ENCODE data around the gene SLC44A5.
"Not testable (repeated sequence)": the region's sequence is repeated elsewhere in the genome, so short reads cannot be mapped to it uniquely, and the experiment has no call there.

The SLC44A5 gene

GRCh38 chr1:75265792-75266191 is 345.1 kb downstream of the SLC44A5 start:
- peak; percentile 36 for DNase-seq (ENCODE audit: low read depth)
- peak; percentile 50 for TF ChIP-seq CTCF (IDR thresholded peaks at IDR 0.05; ENCODE audit: low read depth, low read length)
- TF ChIP-seq, protein P1, sequence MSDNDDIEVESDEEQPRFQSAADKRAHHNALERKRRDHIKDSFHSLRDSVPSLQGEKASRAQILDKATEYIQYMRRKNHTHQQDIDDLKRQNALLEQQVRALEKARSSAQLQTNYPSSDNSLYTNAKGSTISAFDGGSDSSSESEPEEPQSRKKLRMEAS (IDR thresholded peaks at IDR 0.05; ENCODE audit: low read depth, low read length) = no peak
- no peak overlapping the region for H3K4me3 ChIP-seq (ENCODE audit: low read depth, low read length)

DNA sequence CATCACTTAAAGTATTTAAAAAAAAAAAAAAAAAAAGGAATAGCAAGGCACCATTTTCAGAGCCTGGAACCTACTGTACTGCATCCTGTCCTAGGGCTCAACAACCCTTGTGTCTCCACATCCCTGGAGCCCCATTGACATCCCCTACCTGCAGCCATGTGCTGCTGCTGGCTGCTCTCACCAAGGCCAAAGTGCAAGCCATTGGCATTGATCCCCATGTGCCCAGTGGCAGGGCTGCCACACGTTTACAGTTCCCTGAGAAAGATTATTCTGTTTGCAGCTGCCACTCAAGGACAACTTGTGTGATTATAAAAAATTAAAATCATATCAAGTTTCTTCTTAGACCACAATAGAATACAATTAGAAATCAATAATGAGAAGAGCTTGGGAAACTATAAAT is 346.8 kb downstream of the SLC44A5 start:
- no peak overlapping the region for H3K4me3 ChIP-seq (ENCODE audit: low read depth, low read length)
- no peak for DNase-seq (ENCODE audit: low read depth)
- TF ChIP-seq POLR2A (IDR thresholded peaks at IDR 0.05; ENCODE audit: extremely low read depth, insufficient read length) = no peak
- TF ChIP-seq, protein P1 (IDR thresholded peaks at IDR 0.05; ENCODE audit: low read depth, low read length) = no peak
- no peak for TF ChIP-seq CTCF (IDR thresholded peaks at IDR 0.05; ENCODE audit: low read depth, low read length)
- TF ChIP-seq MYC (IDR thresholded peaks at IDR 0.05; ENCODE audit: low read depth, low read length) = no peak

- DNase-seq (ENCODE audit: low read depth); H3K4me3 ChIP-seq (ENCODE audit: low read depth, low read length): not testable (repeated sequence)
Observed at GRCh38 chr1:75263616-75264015, 347.3 kb downstream of the SLC44A5 start.

DNA sequence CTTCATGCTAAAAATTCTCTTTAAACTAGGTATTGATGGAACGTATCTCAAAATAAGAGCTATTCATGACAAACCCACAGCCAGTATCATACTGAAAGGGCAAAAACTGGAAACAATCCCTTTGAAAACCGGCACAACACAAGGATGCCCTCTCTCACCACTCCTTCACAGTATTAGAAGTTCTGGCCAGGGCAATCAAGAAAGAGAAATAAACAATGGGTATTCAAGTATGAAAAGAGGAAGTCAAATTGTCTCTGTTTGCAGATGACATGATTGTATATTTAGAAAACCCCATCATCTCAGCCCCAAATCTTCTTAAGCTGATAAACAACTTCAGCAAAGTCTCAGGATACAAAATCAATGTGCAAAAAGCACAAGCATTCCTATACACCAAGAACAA is 349.0 kb downstream of the SLC44A5 start:
- not testable (repeated sequence) for DNase-seq (ENCODE audit: low read depth)

GRCh38 chr1:75258351-75258750 is 352.6 kb downstream of the SLC44A5 start:
- TF ChIP-seq, protein P1 (IDR thresholded peaks at IDR 0.05; ENCODE audit: low read depth, low read length) = no peak
- TF ChIP-seq POLR2A (IDR thresholded peaks at IDR 0.05; ENCODE audit: extremely low read depth, insufficient read length) (no peak), MYC (IDR thresholded peaks at IDR 0.05; ENCODE audit: low read depth, low read length) (no peak), CTCF (IDR thresholded peaks at IDR 0.05; ENCODE audit: low read depth, low read length) (no peak)
- DNase-seq (ENCODE audit: low read depth) = no peak
- no peak overlapping the region for H3K4me3 ChIP-seq (ENCODE audit: low read depth, low read length)

More for the DNA sequence above, 349.0 kb downstream of the SLC44A5 start:
- not testable (repeated sequence) for H3K4me3 ChIP-seq (ENCODE audit: low read depth, low read length)

GRCh38 chr1:75257424-75257823 is 353.5 kb downstream of the SLC44A5 start:
- no peak overlapping the region for H3K4me3 ChIP-seq (ENCODE audit: low read depth, low read length)
- DNase-seq (ENCODE audit: low read depth) = no peak
- no peak for TF ChIP-seq CTCF (IDR thresholded peaks at IDR 0.05; ENCODE audit: low read depth, low read length)
- TF ChIP-seq, protein P1 (IDR thresholded peaks at IDR 0.05; ENCODE audit: low read depth, low read length) = no peak
- TF ChIP-seq MYC (IDR thresholded peaks at IDR 0.05; ENCODE audit: low read depth, low read length) = no peak
- no peak for TF ChIP-seq POLR2A (IDR thresholded peaks at IDR 0.05; ENCODE audit: extremely low read depth, insufficient read length)

DNA sequence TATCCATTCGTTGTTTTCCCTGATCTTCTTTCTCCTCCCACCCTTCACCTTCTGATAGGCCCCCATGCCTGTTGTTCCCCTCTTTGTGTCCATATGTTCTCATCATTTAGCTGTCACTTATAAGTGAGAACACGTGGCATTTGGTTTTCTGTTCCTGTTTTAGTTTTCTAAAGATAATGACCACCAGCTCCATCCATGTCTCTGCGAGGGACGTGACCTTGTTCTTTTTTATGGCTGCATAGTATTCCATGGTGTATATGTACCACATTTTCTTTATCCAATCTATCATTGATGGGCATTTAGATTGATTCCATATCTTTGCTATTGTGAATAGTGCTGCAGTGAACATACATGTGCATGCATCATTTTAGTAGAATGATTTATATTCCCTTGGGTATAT is 360.8 kb downstream of the SLC44A5 start:
- not testable (repeated sequence) for H3K4me3 ChIP-seq (ENCODE audit: low read depth, low read length); DNase-seq (ENCODE audit: low read depth)

GRCh38 chr1:75245239-75245638 is 365.7 kb downstream of the SLC44A5 start:
- TF ChIP-seq, protein P1 (IDR thresholded peaks at IDR 0.05; ENCODE audit: low read depth, low read length) = no peak
- TF ChIP-seq MYC (IDR thresholded peaks at IDR 0.05; ENCODE audit: low read depth, low read length) = no peak
- TF ChIP-seq CTCF (IDR thresholded peaks at IDR 0.05; ENCODE audit: low read depth, low read length) = no peak
- no peak overlapping the region for H3K4me3 ChIP-seq (ENCODE audit: low read depth, low read length)
- no peak for DNase-seq (ENCODE audit: low read depth)
